Neuronal stem cell (in vitro differentiated cells): ENCODE data around the gene TCEA2.

Source experiments
- DNase-seq: peaks from one replicate; pipeline ENCODE4 v3.0.0-alpha.2; 2013; ENCODE audit warnings: low spot score
- H2AFZ ChIP-seq: one replicate; pipeline ENCODE4 v1.6.1; 2013; ENCODE audit warnings: mild to moderate bottlenecking, low read length, inconsistent platforms
- H2AK5ac ChIP-seq: 2 replicates; pipeline ENCODE4 v1.6.1; 2013; ENCODE audit warnings: low read depth, mild to moderate bottlenecking, inconsistent platforms, low read length, moderate library complexity, mixed read lengths
- H2BK120ac ChIP-seq: 2 replicates; pipeline ENCODE4 v1.6.1; 2013; ENCODE audit warnings: low read depth, mild to moderate bottlenecking, inconsistent platforms, low read length, moderate library complexity, mixed read lengths
- H2BK12ac ChIP-seq: one replicate; pipeline ENCODE4 v1.6.1; 2013; ENCODE audit warnings: low read length, inconsistent platforms
- H2BK15ac ChIP-seq: 2 replicates; pipeline ENCODE4 v1.6.1; 2013; ENCODE audit warnings: mild to moderate bottlenecking, low read length, inconsistent platforms, mixed read lengths
- H2BK5ac ChIP-seq: one replicate; pipeline ENCODE4 v1.6.1; 2013; ENCODE audit warnings: inconsistent platforms, mild to moderate bottlenecking, low read length, moderate library complexity
- H3K14ac ChIP-seq: one replicate; pipeline ENCODE4 v1.6.1; 2013; ENCODE audit warnings: low read length, inconsistent platforms
- H3K18ac ChIP-seq: 2 replicates; pipeline ENCODE4 v1.6.1; 2013; ENCODE audit warnings: low read length, inconsistent platforms
- H3K23ac ChIP-seq: 2 replicates; pipeline ENCODE4 v1.6.1; 2013; ENCODE audit warnings: low read depth, mild to moderate bottlenecking, mixed read lengths, low read length, inconsistent platforms; ENCODE audit not compliant: poor library complexity
- H3K27ac ChIP-seq: replicated peaks from 3 replicates; pipeline ENCODE4 v1.5.1; 2013; ENCODE audit warnings: low read length, inconsistent platforms
- H3K27me3 ChIP-seq, 3 experiments: 2 replicates each; pipeline ENCODE4 v1.6.1; 2013; ENCODE audit warnings: low read length in 3 of 3, mild to moderate bottlenecking in 2 of 3, inconsistent platforms in 1 of 3, low read depth in 1 of 3, mixed read lengths in 1 of 3, moderate library complexity in 1 of 3; ENCODE audit not compliant: control insufficient read depth in 3 of 3, insufficient read depth in 3 of 3
- H3K36me3 ChIP-seq, 2 donors: replicated peaks in 1 of 2; 2 replicates each; pipeline ENCODE4 v1.6.1; 2013; ENCODE audit warnings: low read length in 2 of 2; ENCODE audit not compliant: control insufficient read depth in 2 of 2, insufficient read depth in 2 of 2
- H3K4ac ChIP-seq: 2 replicates; pipeline ENCODE4 v1.6.1; 2013; ENCODE audit warnings: inconsistent platforms, mild to moderate bottlenecking, low read length, moderate library complexity
- H3K4me1 ChIP-seq, 2 donors: 1 replicate in 1 of 2; 2 replicates in 1 of 2; pipeline ENCODE4 v1.6.1; 2013; ENCODE audit warnings: low read length in 2 of 2, low read depth in 1 of 2; ENCODE audit not compliant: control insufficient read depth in 2 of 2, insufficient read depth in 1 of 2
- H3K4me2 ChIP-seq: one replicate; pipeline ENCODE4 v1.6.1; 2013; ENCODE audit warnings: mild to moderate bottlenecking, low read length, inconsistent platforms; ENCODE audit not compliant: insufficient read depth, poor library complexity, severe bottlenecking
- H3K4me3 ChIP-seq, 2 donors: 2 replicates each; pipeline ENCODE4 v1.5.1; 2013; ENCODE audit warnings: low read length in 2 of 2, mild to moderate bottlenecking in 2 of 2, inconsistent platforms in 1 of 2, moderate library complexity in 1 of 2
- H3K79me1 ChIP-seq: one replicate; pipeline ENCODE4 v1.6.1; 2013; ENCODE audit warnings: low read depth, mild to moderate bottlenecking, inconsistent platforms, low read length, moderate library complexity
- H3K9ac ChIP-seq: one replicate; pipeline ENCODE4 v1.6.1; 2013; ENCODE audit warnings: mild to moderate bottlenecking, low read depth, low read length, inconsistent platforms; ENCODE audit not compliant: poor library complexity
- H3K9me3 ChIP-seq, 2 donors: replicated peaks in 1 of 2; 2 replicates each; pipeline versions ENCODE3 to v1.6.1; 2013; ENCODE audit warnings: low read length in 2 of 2, mild to moderate bottlenecking in 2 of 2, inconsistent platforms in 1 of 2, low read depth in 1 of 2, mixed read lengths in 1 of 2, moderate library complexity in 1 of 2; ENCODE audit not compliant: control insufficient read depth in 2 of 2, insufficient read depth in 1 of 2
- H4K8ac ChIP-seq: one replicate; pipeline ENCODE4 v1.6.1; 2013; ENCODE audit warnings: low read depth, mild to moderate bottlenecking, inconsistent platforms, low read length, moderate library complexity
- H4K91ac ChIP-seq: one replicate; pipeline ENCODE4 v1.6.1; 2013; ENCODE audit warnings: low read length, low read depth, mild to moderate bottlenecking, inconsistent platforms; ENCODE audit not compliant: poor library complexity
- WGBS, 2 donors: extraction: QIAGEN DNeasy Blood & Tissue Kit; methylation state at CpG; one replicate each; pipeline ENCODE4 v1.1.7; 2013; ENCODE audit warnings: missing lambda C conversion rate in 2 of 2, mixed read lengths in 1 of 2; ENCODE audit not compliant: insufficient read length in 2 of 2, insufficient replicate concordance in 1 of 2; ENCODE audit errors: extremely low coverage in 2 of 2; 5-methylcytosine and 5-hydroxymethylcytosine counted together

The TCEA2 gene

DNA sequence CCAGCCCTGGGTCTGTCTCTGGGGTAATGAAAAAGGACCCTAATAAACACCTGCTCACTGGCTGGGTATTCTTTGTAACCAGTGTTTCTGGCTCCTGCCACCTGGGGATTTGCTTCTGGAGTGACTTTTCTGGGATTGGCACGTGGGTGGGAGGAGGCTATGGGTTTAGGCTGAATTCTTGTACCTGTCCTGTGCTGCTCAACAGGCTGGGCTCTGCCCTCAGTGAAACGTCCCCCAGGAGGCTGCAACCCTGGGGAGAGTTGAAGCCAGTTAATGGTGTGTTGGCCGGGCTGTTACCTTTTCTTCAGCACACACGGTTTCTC is 37.5 kb downstream of the TCEA2 start:
- no peak overlapping the region for H2AK5ac ChIP-seq
- H3K27ac ChIP-seq: no peak overlapping the region
- H2BK12ac ChIP-seq: no peak overlapping the region
- DNase-seq: no peak
- H3K4me1 ChIP-seq: peaks cover 0 to 3% of the 10 kb centered on the region in 2 donors
- no peak overlapping the region for H3K4me3 ChIP-seq
- no peak overlapping the region for H3K14ac ChIP-seq
- H3K36me3 ChIP-seq: no peaks in the 10 kb centered on the region
- H2AFZ ChIP-seq: no peak overlapping the region
- WGBS, 2 donors: no CpG with 5 or more reads among the region's 4 CpGs
- H4K8ac ChIP-seq: peak overlapping the region; percentile 48
- H3K4ac ChIP-seq: no peak overlapping the region
- no peak overlapping the region for H3K18ac ChIP-seq
- H3K27me3 ChIP-seq: peaks cover 0 to 65% (median 9%) of the 10 kb centered on the region in 3 experiments
- no peak overlapping the region for H3K4me2 ChIP-seq
- no peak overlapping the region for H4K91ac ChIP-seq
- no peak overlapping the region for H3K9ac ChIP-seq
- no peak overlapping the region for H2BK5ac ChIP-seq
- H3K9me3 ChIP-seq: peaks cover 0 to 5% of the 10 kb centered on the region in 2 donors
- H3K23ac ChIP-seq: no peak overlapping the region
- H2BK15ac ChIP-seq: no peak overlapping the region
- H2BK120ac ChIP-seq: no peak overlapping the region
- H3K79me1 ChIP-seq: peaks cover 2% of the 10 kb centered on the region

DNA sequence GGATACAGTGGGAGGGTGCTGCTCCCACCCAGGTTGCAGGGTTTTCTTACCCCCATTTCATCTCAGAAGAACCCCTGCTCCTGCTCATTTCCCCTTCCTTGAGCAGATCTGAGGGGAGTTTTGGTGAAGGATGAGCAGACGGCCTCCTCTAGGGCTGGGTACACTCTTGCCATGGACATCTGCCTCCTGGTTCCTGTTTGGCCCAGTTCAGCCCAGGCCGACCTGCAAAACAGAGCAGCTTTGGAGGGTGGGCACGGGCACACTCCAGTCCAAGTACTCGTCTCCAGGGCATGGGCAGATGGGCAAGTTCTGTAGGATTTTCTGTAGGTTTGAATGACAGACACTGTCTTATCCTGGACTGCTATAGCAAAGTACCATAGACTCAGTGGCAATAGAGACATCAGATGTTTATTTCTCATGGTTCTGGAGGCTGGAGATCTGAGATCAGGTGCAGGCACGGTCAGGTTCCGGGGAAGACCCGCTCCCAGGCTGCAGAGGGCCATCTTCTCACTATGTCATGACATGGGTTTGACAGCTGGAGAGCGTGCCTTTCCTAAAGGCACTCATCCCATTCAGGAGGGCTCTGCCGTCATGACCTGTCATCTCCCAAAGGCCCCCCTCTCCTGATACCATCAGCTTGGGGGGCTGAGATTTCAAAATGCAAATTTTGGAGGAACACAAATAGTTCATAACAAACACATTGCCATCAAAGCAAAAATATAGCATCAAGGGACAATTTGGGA is 38.1 kb downstream of the TCEA2 start:
- no CpG with 5 or more reads among the region's 9 CpGs for WGBS, 2 donors
- no peak overlapping the region for H3K4me3 ChIP-seq
- no peak overlapping the region for H4K91ac ChIP-seq
- H2AFZ ChIP-seq: no peak overlapping the region
- peak overlapping the region; percentile 97 for H3K18ac ChIP-seq
- peak overlapping the region; percentile 92 for H2AK5ac ChIP-seq
- no peak overlapping the region for H3K23ac ChIP-seq
- H3K79me1 ChIP-seq: peaks cover 2% of the 10 kb centered on the region
- no peak overlapping the region for H4K8ac ChIP-seq
- H2BK15ac ChIP-seq: peak overlapping the region; percentile 98
- no peak overlapping the region for H3K4ac ChIP-seq
- no peaks in the 10 kb centered on the region for H3K36me3 ChIP-seq
- no peak overlapping the region for H2BK5ac ChIP-seq
- H2BK12ac ChIP-seq: no peak overlapping the region
- no peak overlapping the region for H3K14ac ChIP-seq
- H3K4me2 ChIP-seq: no peak overlapping the region
- no peak overlapping the region for H3K9ac ChIP-seq
- peaks cover 0 to 67% (median 9%) of the 10 kb centered on the region in 3 experiments for H3K27me3 ChIP-seq
- no peak overlapping the region for H3K27ac ChIP-seq
- peaks cover 0 to 5% of the 10 kb centered on the region in 2 donors for H3K9me3 ChIP-seq
- peaks cover 0 to 3% of the 10 kb centered on the region in 2 donors for H3K4me1 ChIP-seq
- H2BK120ac ChIP-seq: no peak overlapping the region
- DNase-seq: no peak

DNA sequence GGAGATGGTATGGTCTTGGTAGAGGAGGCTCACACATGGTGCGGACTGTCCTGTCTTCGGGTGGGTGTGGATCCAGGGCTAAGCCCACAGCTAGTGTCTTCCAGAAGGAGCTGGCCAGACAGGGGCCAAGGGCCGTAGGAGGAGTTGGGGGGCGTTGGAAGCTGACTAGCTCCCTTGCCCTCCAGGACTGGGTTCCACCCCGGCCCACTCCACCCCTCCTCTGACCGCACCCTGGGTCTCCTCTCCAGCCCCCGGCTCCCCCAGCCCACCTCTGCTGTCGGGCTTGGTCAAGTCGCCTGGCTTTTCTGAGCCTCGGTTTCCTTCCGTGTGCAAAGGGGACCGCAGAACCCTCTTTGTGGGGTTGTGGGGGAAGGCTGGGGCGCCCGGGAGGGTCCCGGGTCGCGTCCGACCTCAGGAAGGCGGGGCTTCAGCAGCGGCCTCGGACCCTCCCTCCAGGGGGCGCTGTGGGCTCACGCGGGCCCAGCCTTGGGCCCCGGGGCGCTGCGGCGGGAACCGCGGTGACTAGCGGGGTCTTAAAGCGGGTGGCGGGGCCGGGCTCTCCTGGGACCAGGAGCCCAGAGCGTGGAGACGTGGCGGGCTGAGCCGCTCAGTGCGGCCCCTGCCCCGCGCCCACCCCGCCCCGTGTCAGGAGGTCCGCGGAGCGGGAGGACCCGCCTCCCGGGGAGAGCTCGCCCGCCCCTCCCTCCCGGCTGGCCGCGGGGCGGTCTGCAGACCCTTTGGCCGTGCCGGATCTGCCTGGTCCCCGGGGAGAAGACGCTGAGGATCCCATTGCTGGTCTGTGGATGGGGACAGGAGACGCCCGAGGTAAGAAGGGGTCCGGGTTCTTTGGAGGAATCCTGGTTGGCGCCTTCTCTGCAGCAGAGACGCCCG is 39.0 kb downstream of the TCEA2 start:
- H2BK5ac ChIP-seq: no peak overlapping the region
- H3K14ac ChIP-seq: no peak overlapping the region
- no CpG with 5 or more reads among the region's 64 CpGs for WGBS, 2 donors
- H3K9me3 ChIP-seq: peaks cover 0 to 3% of the 10 kb centered on the region in 2 donors
- no peak overlapping the region for H4K8ac ChIP-seq
- H2BK120ac ChIP-seq: peak overlapping the region; percentile 87
- H2BK12ac ChIP-seq: peak overlapping the region; percentile 3
- peak overlapping the region in 1 of 2 donors; percentile 84 for H3K4me3 ChIP-seq
- H3K23ac ChIP-seq: peak overlapping the region; percentile 31
- peak overlapping the region; percentile 92 for H2AK5ac ChIP-seq
- DNase-seq: peak; percentile 74
- H3K79me1 ChIP-seq: peaks cover 2% of the 10 kb centered on the region
- H3K27me3 ChIP-seq: peaks cover 0 to 76% (median 9%) of the 10 kb centered on the region in 3 experiments
- no peak overlapping the region for H3K4ac ChIP-seq
- H3K18ac ChIP-seq: peak overlapping the region; percentile 97
- peak overlapping the region; percentile 91 for H3K4me2 ChIP-seq
- peak overlapping the region; percentile 75 for H2AFZ ChIP-seq
- H3K9ac ChIP-seq: peak overlapping the region; percentile 57
- peaks cover 0 to 3% of the 10 kb centered on the region in 2 donors for H3K4me1 ChIP-seq
- H3K27ac ChIP-seq: no peak overlapping the region
- H3K36me3 ChIP-seq: no peaks in the 10 kb centered on the region
- peak overlapping the region; percentile 100 for H2BK15ac ChIP-seq
- no peak overlapping the region for H4K91ac ChIP-seq
